Measurements from ENCODE around the gene COMTD1.

DNA sequence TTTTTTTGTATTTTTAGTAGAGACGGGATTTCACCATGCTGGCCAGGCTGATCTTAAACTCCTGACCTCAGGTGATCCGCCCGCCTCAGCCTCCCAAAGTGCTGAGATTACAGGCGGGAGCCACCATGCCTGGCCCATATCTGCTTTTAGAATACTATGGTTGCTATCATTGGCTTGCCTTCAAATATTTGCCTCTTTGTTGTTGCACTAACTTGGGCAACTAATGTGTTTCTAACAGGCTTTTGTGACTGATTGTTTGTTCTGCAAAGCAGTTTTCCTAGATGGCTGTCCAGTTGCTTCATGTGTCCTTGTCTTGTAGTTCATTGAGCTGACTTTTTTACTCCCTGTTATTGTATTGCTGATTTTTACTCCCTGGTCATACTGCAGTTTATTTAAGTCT is 15.5 kb downstream of the COMTD1 start:
- TF ChIP-seq, protein P1, sequence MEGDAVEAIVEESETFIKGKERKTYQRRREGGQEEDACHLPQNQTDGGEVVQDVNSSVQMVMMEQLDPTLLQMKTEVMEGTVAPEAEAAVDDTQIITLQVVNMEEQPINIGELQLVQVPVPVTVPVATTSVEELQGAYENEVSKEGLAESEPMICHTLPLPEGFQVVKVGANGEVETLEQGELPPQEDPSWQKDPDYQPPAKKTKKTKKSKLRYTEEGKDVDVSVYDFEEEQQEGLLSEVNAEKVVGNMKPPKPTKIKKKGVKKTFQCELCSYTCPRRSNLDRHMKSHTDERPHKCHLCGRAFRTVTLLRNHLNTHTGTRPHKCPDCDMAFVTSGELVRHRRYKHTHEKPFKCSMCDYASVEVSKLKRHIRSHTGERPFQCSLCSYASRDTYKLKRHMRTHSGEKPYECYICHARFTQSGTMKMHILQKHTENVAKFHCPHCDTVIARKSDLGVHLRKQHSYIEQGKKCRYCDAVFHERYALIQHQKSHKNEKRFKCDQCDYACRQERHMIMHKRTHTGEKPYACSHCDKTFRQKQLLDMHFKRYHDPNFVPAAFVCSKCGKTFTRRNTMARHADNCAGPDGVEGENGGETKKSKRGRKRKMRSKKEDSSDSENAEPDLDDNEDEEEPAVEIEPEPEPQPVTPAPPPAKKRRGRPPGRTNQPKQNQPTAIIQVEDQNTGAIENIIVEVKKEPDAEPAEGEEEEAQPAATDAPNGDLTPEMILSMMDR (IDR thresholded peaks at IDR 0.05), result no peak
- TF ChIP-seq POLR2A (IDR thresholded peaks at IDR 0.05), result no peak
